Measurements from ENCODE around the gene YPEL2.
A peak's percentile ranks its signal among the peaks of the same experiment; 100 is the strongest.

YPEL2 gene

GRCh38 chr17:59357219-59357697, 25.8 kb downstream of the YPEL2 start:
- DNase-seq: no peak

- DNase-seq: no peak
These were observed 26.5 kb downstream of the YPEL2 start for GRCh38 chr17:59357929-59358328.

- no peak for DNase-seq
These were observed 29.9 kb downstream of the YPEL2 start for GRCh38 chr17:59361386-59361785.

GRCh38 chr17:59361916-59362810, 30.7 kb downstream of the YPEL2 start:
- DNase-seq: no peak

GRCh38 chr17:59362811-59363205, 31.4 kb downstream of the YPEL2 start:
- DNase-seq: no peak

- DNase-seq: no peak
These were observed 34.0 kb downstream of the YPEL2 start for GRCh38 chr17:59365383-59365981.

- DNase-seq: no peak
These were observed 34.7 kb downstream of the YPEL2 start for GRCh38 chr17:59366040-59366757.

GRCh38 chr17:59366773-59367656, 35.6 kb downstream of the YPEL2 start:
- peak; percentile 62 for DNase-seq

- DNase-seq: no peak
These were observed 36.2 kb downstream of the YPEL2 start for GRCh38 chr17:59367657-59368045.

- no peak for DNase-seq
These were observed 36.9 kb downstream of the YPEL2 start for GRCh38 chr17:59368218-59368857.

- no peak for DNase-seq
These were observed 37.8 kb downstream of the YPEL2 start for GRCh38 chr17:59369031-59369975.

- DNase-seq: no peak
These were observed 39.3 kb downstream of the YPEL2 start for GRCh38 chr17:59370593-59371299.

GRCh38 chr17:59371416-59372100, 40.1 kb downstream of the YPEL2 start:
- DNase-seq: peak; percentile 47

- peak; percentile 81 for DNase-seq
These were observed 40.8 kb downstream of the YPEL2 start for GRCh38 chr17:59372138-59372751.

GRCh38 chr17:59373882-59374495, 42.5 kb downstream of the YPEL2 start:
- no peak for DNase-seq

GRCh38 chr17:59374612-59375011, 43.2 kb downstream of the YPEL2 start:
- DNase-seq: no peak

GRCh38 chr17:59375857-59376256, 44.4 kb downstream of the YPEL2 start:
- DNase-seq: no peak

GRCh38 chr17:59376506-59376905, 45.1 kb downstream of the YPEL2 start:
- DNase-seq: no peak

GRCh38 chr17:59377410-59377809, 46.0 kb downstream of the YPEL2 start:
- peak; percentile 58 for DNase-seq

All from femur (tissue), 1 donor.